Trophoblast cell (in vitro differentiated cells and primary cell): Measurements from ENCODE around the gene JAZF1.

ENCODE experiments used
- DNase-seq, 2 donors: peaks; one replicate each; pipeline ENCODE4 v3.0.0-alpha.2; 2016
- H2AFZ ChIP-seq: 2 replicates; pipeline ENCODE4 v1.6.1; 2013; ENCODE audit warnings: low read length, moderate library complexity, mild to moderate bottlenecking; ENCODE audit not compliant: insufficient read depth, poor library complexity
- H2AK5ac ChIP-seq: 2 replicates; pipeline ENCODE4 v1.6.1; 2013; ENCODE audit warnings: mild to moderate bottlenecking, low read length
- H2BK120ac ChIP-seq: 2 replicates; pipeline ENCODE4 v1.6.1; 2013; ENCODE audit warnings: low read length, mild to moderate bottlenecking, moderate library complexity; ENCODE audit not compliant: insufficient read depth, poor library complexity
- H2BK12ac ChIP-seq: 2 replicates; pipeline ENCODE4 v1.6.1; 2013; ENCODE audit warnings: mild to moderate bottlenecking, low read length, moderate library complexity
- H2BK5ac ChIP-seq: 2 replicates; pipeline ENCODE4 v1.6.1; 2013; ENCODE audit warnings: low read length, low read depth, moderate library complexity, mild to moderate bottlenecking; ENCODE audit not compliant: poor library complexity
- H3K14ac ChIP-seq: 2 replicates; pipeline ENCODE4 v1.6.1; 2013; ENCODE audit warnings: mild to moderate bottlenecking, low read length
- H3K18ac ChIP-seq: 2 replicates; pipeline ENCODE4 v1.6.1; 2013; ENCODE audit warnings: mild to moderate bottlenecking, low read length
- H3K23ac ChIP-seq: 2 replicates; pipeline ENCODE4 v1.6.1; 2013; ENCODE audit warnings: low read length
- H3K27ac ChIP-seq: 2 replicates; pipeline ENCODE4 v1.5.1; 2013; ENCODE audit warnings: low read depth, mild to moderate bottlenecking, inconsistent platforms, low read length, moderate library complexity
- H3K27me3 ChIP-seq: 2 replicates; pipeline ENCODE4 v1.6.1; 2013; ENCODE audit warnings: inconsistent platforms, mild to moderate bottlenecking, low read length, moderate library complexity; ENCODE audit not compliant: insufficient read depth
- H3K36me3 ChIP-seq, 2 experiments: 1 replicate in 1 of 2; 2 replicates in 1 of 2; pipeline ENCODE4 v1.6.1; 2013; ENCODE audit warnings: low read length in 2 of 2, mild to moderate bottlenecking in 2 of 2, moderate library complexity in 1 of 2; ENCODE audit not compliant: insufficient read depth in 2 of 2, control insufficient read depth in 1 of 2
- H3K4ac ChIP-seq: 2 replicates; pipeline ENCODE4 v1.6.1; 2013; ENCODE audit warnings: low read depth, mild to moderate bottlenecking, low read length, moderate library complexity
- H3K4me1 ChIP-seq, 2 experiments: 1 replicate in 1 of 2; 2 replicates in 1 of 2; pipeline ENCODE4 v1.6.1; 2013; ENCODE audit warnings: low read length in 2 of 2, mild to moderate bottlenecking in 2 of 2, moderate library complexity in 1 of 2; ENCODE audit not compliant: insufficient read depth in 2 of 2, control insufficient read depth in 1 of 2
- H3K4me2 ChIP-seq: 2 replicates; pipeline ENCODE4 v1.6.1; 2013; ENCODE audit warnings: inconsistent platforms, mild to moderate bottlenecking, low read length, moderate library complexity
- H3K4me3 ChIP-seq: 2 replicates; pipeline ENCODE4 v1.5.1; 2013; ENCODE audit warnings: mild to moderate bottlenecking, low read depth, low read length, inconsistent platforms
- H3K79me1 ChIP-seq: one replicate; pipeline ENCODE4 v1.6.1; 2013; ENCODE audit warnings: low read length
- H3K79me2 ChIP-seq: 2 replicates; pipeline ENCODE4 v1.6.1; 2013; ENCODE audit warnings: low read length, mild to moderate bottlenecking; ENCODE audit not compliant: control insufficient read depth, insufficient read depth, poor library complexity
- H3K9ac ChIP-seq: 2 replicates; pipeline ENCODE4 v1.6.1; 2013; ENCODE audit warnings: mild to moderate bottlenecking, low read length
- H3K9me3 ChIP-seq: 2 replicates; pipeline ENCODE4 v1.6.1; 2013; ENCODE audit warnings: low read depth, mild to moderate bottlenecking, control low read depth, inconsistent platforms, low read length; ENCODE audit not compliant: insufficient read depth
- H4K12ac ChIP-seq: 2 replicates; pipeline ENCODE4 v1.6.1; 2013; ENCODE audit warnings: low read depth, mild to moderate bottlenecking, low read length, moderate library complexity
- H4K8ac ChIP-seq: 2 replicates; pipeline ENCODE4 v1.6.1; 2013; ENCODE audit warnings: low read depth, mild to moderate bottlenecking, low read length, moderate library complexity
- H4K91ac ChIP-seq: one replicate; pipeline ENCODE4 v1.6.1; 2013; ENCODE audit warnings: low read depth, mild to moderate bottlenecking, low read length, moderate library complexity
- WGBS: extraction: QIAGEN DNeasy Blood & Tissue Kit; methylation state at CpG from one replicate; pipeline ENCODE4 v1.1.7; 2013; ENCODE audit warnings: missing lambda C conversion rate; ENCODE audit not compliant: insufficient read length, insufficient coverage; ENCODE audit errors: extremely low coverage; 5-methylcytosine and 5-hydroxymethylcytosine counted together

JAZF1 gene

GRCh38 chr7:27788437-27788836, 392.2 kb downstream of the JAZF1 start:
- Histone ChIP-seq H2BK120ac (no peak overlapping the region), H3K27me3 (no peaks in the 10 kb centered on the region), H4K12ac (no peak overlapping the region), H4K91ac (no peak overlapping the region), H2AK5ac (no peak overlapping the region), H4K8ac (no peak overlapping the region), H3K79me1 (no peaks in the 10 kb centered on the region), H3K9me3 (no peaks in the 10 kb centered on the region), H2AFZ (no peak overlapping the region), H3K18ac (no peak overlapping the region), H3K79me2 (no peaks in the 10 kb centered on the region), H3K4me1 (no peaks in the 10 kb centered on the region), H3K14ac (no peak overlapping the region), H3K4me2 (no peak overlapping the region), H3K36me3 (peaks cover 6 to 9% of the 10 kb centered on the region in 2 experiments), H3K23ac (no peak overlapping the region), H3K27ac (no peak overlapping the region), H2BK12ac (no peak overlapping the region), H3K9ac (no peak overlapping the region), H2BK5ac (no peak overlapping the region), H3K4ac (no peak overlapping the region), H3K4me3 (no peak overlapping the region)
- DNase-seq = no peak

- H3K18ac ChIP-seq = no peak overlapping the region
- H4K12ac ChIP-seq = no peak overlapping the region
- H3K79me1 ChIP-seq = no peaks in the 10 kb centered on the region
- H3K36me3 ChIP-seq = peaks cover 4 to 7% of the 10 kb centered on the region in 2 experiments
- H4K8ac ChIP-seq = no peak overlapping the region
- no peak overlapping the region for H3K4ac ChIP-seq
- no peaks in the 10 kb centered on the region for H3K4me1 ChIP-seq
- no peak overlapping the region for H2BK12ac ChIP-seq
- H3K14ac ChIP-seq = no peak overlapping the region
- no peak overlapping the region for H4K91ac ChIP-seq
- H3K27ac ChIP-seq = no peak overlapping the region
- no peak overlapping the region for H3K4me3 ChIP-seq
- H2BK120ac ChIP-seq = no peak overlapping the region
- H3K4me2 ChIP-seq = no peak overlapping the region
- H3K79me2 ChIP-seq = no peaks in the 10 kb centered on the region
- no peaks in the 10 kb centered on the region for H3K9me3 ChIP-seq
- no peak overlapping the region for H2BK5ac ChIP-seq
- no peak overlapping the region for H2AFZ ChIP-seq
- no peaks in the 10 kb centered on the region for H3K27me3 ChIP-seq
- H2AK5ac ChIP-seq = no peak overlapping the region
- no peak overlapping the region for H3K23ac ChIP-seq
- no CpG with 5 or more reads among the region's 6 CpGs for WGBS
- peak; percentile 12 to 85 for DNase-seq
- H3K9ac ChIP-seq = no peak overlapping the region
Measured at GRCh38 chr7:27784399-27785053, 396.1 kb downstream of the JAZF1 start.

- no peak overlapping the region for H4K91ac ChIP-seq
- H3K9me3 ChIP-seq = no peaks in the 10 kb centered on the region
- WGBS = no CpG with 5 or more reads among the region's 2 CpGs
- H2AK5ac ChIP-seq = no peak overlapping the region
- H3K27ac ChIP-seq = no peak overlapping the region
- no peaks in the 10 kb centered on the region for H3K79me2 ChIP-seq
- no peak overlapping the region for H3K4me2 ChIP-seq
- H2BK5ac ChIP-seq = no peak overlapping the region
- H3K79me1 ChIP-seq = no peaks in the 10 kb centered on the region
- H3K4me3 ChIP-seq = no peak overlapping the region
- H4K8ac ChIP-seq = no peak overlapping the region
- H3K9ac ChIP-seq = no peak overlapping the region
- H4K12ac ChIP-seq = no peak overlapping the region
- H2BK12ac ChIP-seq = no peak overlapping the region
- H3K27me3 ChIP-seq = no peaks in the 10 kb centered on the region
- no peak overlapping the region for H3K23ac ChIP-seq
- no peak overlapping the region for H3K14ac ChIP-seq
- no peak for DNase-seq
- H3K4ac ChIP-seq = no peak overlapping the region
- no peak overlapping the region for H2AFZ ChIP-seq
- H3K18ac ChIP-seq = no peak overlapping the region
- H2BK120ac ChIP-seq = no peak overlapping the region
- no peaks in the 10 kb centered on the region for H3K4me1 ChIP-seq
- peaks cover 5 to 7% of the 10 kb centered on the region in 2 experiments for H3K36me3 ChIP-seq
Measured at GRCh38 chr7:27782849-27783248, 397.7 kb downstream of the JAZF1 start.

GRCh38 chr7:27781188-27781587, 399.4 kb downstream of the JAZF1 start:
- H2BK5ac ChIP-seq = no peak overlapping the region
- H3K4me3 ChIP-seq = no peak overlapping the region
- no peaks in the 10 kb centered on the region for H3K27me3 ChIP-seq
- no peak overlapping the region for H4K8ac ChIP-seq
- no peak overlapping the region for H4K12ac ChIP-seq
- no peak overlapping the region for H4K91ac ChIP-seq
- no peak for DNase-seq
- H3K79me2 ChIP-seq = no peaks in the 10 kb centered on the region
- no peak overlapping the region for H3K4me2 ChIP-seq
- no peak overlapping the region for H3K14ac ChIP-seq
- H3K27ac ChIP-seq = no peak overlapping the region
- H2AK5ac ChIP-seq = no peak overlapping the region
- H2AFZ ChIP-seq = no peak overlapping the region
- no peak overlapping the region for H3K9ac ChIP-seq
- H3K4ac ChIP-seq = no peak overlapping the region
- no peaks in the 10 kb centered on the region for H3K9me3 ChIP-seq
- no CpG with 5 or more reads among the region's 2 CpGs for WGBS
- no peaks in the 10 kb centered on the region for H3K79me1 ChIP-seq
- no peak overlapping the region for H3K18ac ChIP-seq
- no peak overlapping the region for H3K23ac ChIP-seq
- H2BK12ac ChIP-seq = no peak overlapping the region
- H3K36me3 ChIP-seq = peaks cover 5 to 6% of the 10 kb centered on the region in 2 experiments
- H3K4me1 ChIP-seq = no peaks in the 10 kb centered on the region
- H2BK120ac ChIP-seq = no peak overlapping the region
